ENCODE results near the gene MEX3C. TPM values are rescaled to one million over a fixed set of nuclear protein-coding genes. Genes with fewer than 3 reads are reported as not detected.

Gene MEX3C
- polyA plus RNA-seq, 3 donors: 66.4 to 72.0 (median 70.9) TPM

Other genes with a start within 250 kb of the MEX3C start
- gene ELAC1, start 229.6 kb downstream of the MEX3C start, polyA plus RNA-seq (ENCODE audit: insufficient read length in 3 of 3): 10 to 100 TPM; 14.2 to 18.0 (median 16.7) TPM
- 100 to 1,000 TPM; 151 to 170 (median 165) TPM for gene SMAD4, start 167.5 kb downstream of the MEX3C start, polyA plus RNA-seq (ENCODE audit: insufficient read length in 3 of 3)

Measured in renal pelvis (tissue), 3 donors.